HL-60 (cell line): ENCODE measurements around the gene TNNI2.

ENCODE experiments used
- CTCF ChIP-seq: IDR thresholded peaks from one replicate; pipeline ENCODE4 v1.5.1; 2011; ENCODE audit warnings: low read length, control low read depth, inconsistent platforms; ENCODE audit not compliant: insufficient read depth
- POLR2AphosphoS5 ChIP-seq: IDR thresholded peaks from 2 replicates; pipeline ENCODE4 v1.6.1; 2012; ENCODE audit warnings: low read depth

GRCh38 chr11:1824221-1825038, 14.4 kb upstream of the TNNI2 start:
- no peak for TF ChIP-seq CTCF
- TF ChIP-seq POLR2AphosphoS5 = no peak
